ENCODE results near the gene AKAP9.

AKAP9 gene

DNA sequence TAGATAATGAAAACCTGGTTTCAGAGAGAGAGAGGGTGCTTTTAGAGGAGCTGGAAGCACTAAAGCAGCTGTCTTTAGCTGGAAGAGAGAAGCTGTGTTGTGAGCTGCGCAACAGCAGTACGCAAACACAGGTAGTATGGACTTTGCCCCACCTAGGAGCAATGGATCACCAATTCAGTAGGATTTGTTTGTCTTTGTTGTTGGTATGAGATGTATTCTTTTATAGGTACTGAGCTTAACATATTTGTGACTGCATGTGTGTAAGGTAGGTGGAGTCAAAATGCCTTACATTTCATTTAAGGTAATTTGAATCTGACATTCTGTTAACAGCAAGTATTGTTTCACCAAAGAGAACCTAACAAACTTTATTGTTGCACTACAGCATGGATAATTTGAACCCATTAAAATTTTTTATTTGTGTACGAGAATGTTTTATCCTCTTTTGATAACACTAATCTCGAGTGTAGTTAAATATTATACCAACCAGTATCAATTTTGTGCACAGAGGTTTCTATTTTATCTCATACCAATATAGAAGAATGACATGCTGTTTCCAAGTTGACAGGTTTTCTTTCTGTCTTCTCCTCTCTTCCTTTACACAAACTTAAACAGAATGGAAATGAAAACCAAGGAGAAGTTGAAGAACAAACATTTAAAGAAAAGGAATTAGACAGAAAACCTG, 101.5 kb downstream of the AKAP9 start:
- Histone ChIP-seq H3K4me1 (ENCODE audit: control insufficient read depth, insufficient read depth, low read length, poor library complexity, severe bottlenecking) (no peaks in the 10 kb centered on the region), H3K9me3 (ENCODE audit: control insufficient read depth, low read length) (no peaks in the 10 kb centered on the region), H3K36me3 (ENCODE audit: control insufficient read depth, insufficient read depth, low read length) (peaks cover 25% of the 10 kb centered on the region), H3K27ac (ENCODE audit: low read depth, low read length, severe bottlenecking) (no peak overlapping the region), H3K4me3 (ENCODE audit: extremely low read depth, insufficient read depth, low read length, poor library complexity, severe bottlenecking) (no peak overlapping the region)
- 97 to 100% methylated on average over 2 of the region's 4 CpGs for WGBS, 2 experiments (ENCODE audit: insufficient coverage in 2 of 2)

DNA sequence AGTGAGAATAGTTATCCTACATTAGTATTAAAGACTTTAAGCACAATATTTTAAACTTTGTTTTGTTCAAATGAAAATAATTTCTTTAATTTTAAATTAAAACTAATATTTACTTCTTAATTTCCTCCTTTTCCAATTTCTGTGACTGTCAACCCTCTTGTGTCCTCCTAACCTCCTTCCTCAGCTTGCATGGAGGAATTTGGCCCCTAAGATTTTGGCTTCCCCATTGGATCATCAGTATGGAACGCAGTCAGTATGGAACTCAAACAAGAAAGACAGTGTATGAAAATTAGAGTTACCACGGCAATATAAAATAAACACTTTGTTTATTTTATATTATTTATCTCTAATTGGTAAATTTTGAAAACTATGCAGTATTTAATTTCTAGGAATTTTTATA, 102.4 kb downstream of the AKAP9 start:
- H3K36me3 ChIP-seq (ENCODE audit: control insufficient read depth, insufficient read depth, low read length): peaks cover 25% of the 10 kb centered on the region
- H3K4me3 ChIP-seq (ENCODE audit: extremely low read depth, insufficient read depth, low read length, poor library complexity, severe bottlenecking): no peak overlapping the region
- no peaks in the 10 kb centered on the region for H3K9me3 ChIP-seq (ENCODE audit: control insufficient read depth, low read length)
- no peaks in the 10 kb centered on the region for H3K4me1 ChIP-seq (ENCODE audit: control insufficient read depth, insufficient read depth, low read length, poor library complexity, severe bottlenecking)
- H3K27ac ChIP-seq (ENCODE audit: low read depth, low read length, severe bottlenecking): no peak overlapping the region
- no CpG with 5 or more reads among the region's 2 CpGs for WGBS, 2 experiments (ENCODE audit: insufficient coverage in 2 of 2)

DNA sequence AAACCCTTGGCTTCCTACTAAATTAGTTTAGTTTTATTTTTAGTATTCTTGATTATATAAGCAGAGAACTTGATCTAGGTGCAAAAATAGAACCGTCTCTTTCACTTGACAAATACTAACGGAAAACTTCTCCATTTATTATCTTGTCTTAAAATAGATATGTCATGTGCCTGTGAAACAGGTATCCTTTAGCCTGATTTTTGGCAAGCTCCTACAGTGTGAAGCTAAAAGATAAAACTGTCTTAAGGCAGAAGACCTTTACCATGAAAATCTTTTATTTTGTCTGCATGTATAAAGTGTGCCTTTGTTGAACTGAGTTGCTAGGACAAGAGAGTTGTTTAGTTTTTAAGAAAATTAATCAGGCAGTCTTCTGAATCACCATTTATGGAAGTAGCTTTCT, 103.0 kb downstream of the AKAP9 start:
- Histone ChIP-seq H3K27ac (ENCODE audit: low read depth, low read length, severe bottlenecking) (no peak overlapping the region), H3K36me3 (ENCODE audit: control insufficient read depth, insufficient read depth, low read length) (peaks cover 24% of the 10 kb centered on the region), H3K4me3 (ENCODE audit: extremely low read depth, insufficient read depth, low read length, poor library complexity, severe bottlenecking) (no peak overlapping the region), H3K9me3 (ENCODE audit: control insufficient read depth, low read length) (no peaks in the 10 kb centered on the region), H3K4me1 (ENCODE audit: control insufficient read depth, insufficient read depth, low read length, poor library complexity, severe bottlenecking) (no peaks in the 10 kb centered on the region)
- WGBS, 2 experiments (ENCODE audit: insufficient coverage in 2 of 2): no CpG with 5 or more reads among the region's 2 CpGs

DNA sequence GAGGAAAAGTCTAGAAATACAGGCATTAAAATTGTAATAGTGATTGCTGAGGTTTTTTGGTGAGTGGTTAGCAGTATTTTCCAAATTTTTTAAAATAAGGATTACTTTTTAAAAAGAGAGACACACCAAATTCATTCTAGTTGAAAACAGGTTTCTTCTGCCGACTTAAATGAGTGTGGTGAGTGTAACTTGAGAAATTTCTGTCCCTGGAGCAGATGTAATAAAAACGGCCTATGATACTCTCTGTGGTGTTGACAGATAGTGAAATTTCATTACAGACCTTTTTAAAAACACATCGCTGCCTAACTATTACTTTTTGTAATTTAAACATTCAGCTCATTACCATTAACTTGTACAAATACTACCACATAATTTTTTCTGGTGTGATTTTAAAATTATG, 103.5 kb downstream of the AKAP9 start:
- Histone ChIP-seq H3K36me3 (ENCODE audit: control insufficient read depth, insufficient read depth, low read length) (peaks cover 28% of the 10 kb centered on the region), H3K9me3 (ENCODE audit: control insufficient read depth, low read length) (no peaks in the 10 kb centered on the region), H3K4me1 (ENCODE audit: control insufficient read depth, insufficient read depth, low read length, poor library complexity, severe bottlenecking) (no peaks in the 10 kb centered on the region), H3K4me3 (ENCODE audit: extremely low read depth, insufficient read depth, low read length, poor library complexity, severe bottlenecking) (no peak overlapping the region), H3K27ac (ENCODE audit: low read depth, low read length, severe bottlenecking) (no peak overlapping the region)
- WGBS, 2 experiments (ENCODE audit: insufficient coverage in 2 of 2): no CpG with 5 or more reads among the region's 3 CpGs

DNA sequence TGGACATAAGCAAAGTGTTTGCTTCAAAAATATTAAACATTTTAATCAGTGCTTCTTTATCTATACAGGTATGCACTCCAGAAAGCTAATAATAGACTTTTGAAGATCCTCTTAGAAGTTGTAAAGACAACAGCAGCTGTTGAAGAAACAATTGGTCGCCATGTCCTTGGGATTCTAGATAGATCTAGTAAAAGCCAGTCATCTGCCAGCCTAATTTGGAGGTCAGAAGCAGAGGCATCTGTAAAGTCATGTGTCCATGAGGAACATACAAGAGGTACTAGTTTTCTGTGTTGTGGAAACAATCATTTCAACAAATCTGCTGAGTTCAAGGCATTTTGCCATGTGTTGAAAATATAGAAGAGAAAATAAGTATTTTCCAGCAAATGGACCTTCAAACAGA, 104.3 kb downstream of the AKAP9 start:
- Histone ChIP-seq H3K27ac (ENCODE audit: low read depth, low read length, severe bottlenecking) (no peak overlapping the region), H3K4me1 (ENCODE audit: control insufficient read depth, insufficient read depth, low read length, poor library complexity, severe bottlenecking) (no peaks in the 10 kb centered on the region), H3K4me3 (ENCODE audit: extremely low read depth, insufficient read depth, low read length, poor library complexity, severe bottlenecking) (no peak overlapping the region), H3K9me3 (ENCODE audit: control insufficient read depth, low read length) (no peaks in the 10 kb centered on the region), H3K36me3 (ENCODE audit: control insufficient read depth, insufficient read depth, low read length) (peaks cover 28% of the 10 kb centered on the region)
- 80 to 100% methylated on average over 1 of the region's 1 CpG for WGBS, 2 experiments (ENCODE audit: insufficient coverage in 2 of 2)

DNA sequence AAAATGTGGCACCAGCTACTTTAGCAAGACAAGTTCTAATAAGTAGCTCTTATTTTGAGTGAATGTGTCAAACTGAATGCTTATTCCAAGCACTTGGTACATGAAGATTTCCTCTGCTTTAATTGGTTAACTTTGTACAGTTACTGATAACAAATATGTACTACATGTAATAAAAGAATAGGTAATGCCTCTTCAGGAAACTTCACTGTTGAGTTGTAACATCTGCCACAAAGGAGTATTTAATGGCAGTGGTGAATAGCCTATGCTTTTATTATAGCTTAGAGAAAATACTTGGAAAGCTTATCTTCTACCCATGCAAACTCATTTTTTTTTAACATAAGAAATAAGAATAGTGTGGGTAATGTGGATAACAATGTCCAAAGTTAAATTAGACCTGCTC, 111.0 kb downstream of the AKAP9 start:
- Histone ChIP-seq H3K9me3 (ENCODE audit: control insufficient read depth, low read length) (no peaks in the 10 kb centered on the region), H3K36me3 (ENCODE audit: control insufficient read depth, insufficient read depth, low read length) (peaks cover 8% of the 10 kb centered on the region), H3K27ac (ENCODE audit: low read depth, low read length, severe bottlenecking) (no peak overlapping the region), H3K4me3 (ENCODE audit: extremely low read depth, insufficient read depth, low read length, poor library complexity, severe bottlenecking) (no peak overlapping the region), H3K4me1 (ENCODE audit: control insufficient read depth, insufficient read depth, low read length, poor library complexity, severe bottlenecking) (no peaks in the 10 kb centered on the region)

DNA sequence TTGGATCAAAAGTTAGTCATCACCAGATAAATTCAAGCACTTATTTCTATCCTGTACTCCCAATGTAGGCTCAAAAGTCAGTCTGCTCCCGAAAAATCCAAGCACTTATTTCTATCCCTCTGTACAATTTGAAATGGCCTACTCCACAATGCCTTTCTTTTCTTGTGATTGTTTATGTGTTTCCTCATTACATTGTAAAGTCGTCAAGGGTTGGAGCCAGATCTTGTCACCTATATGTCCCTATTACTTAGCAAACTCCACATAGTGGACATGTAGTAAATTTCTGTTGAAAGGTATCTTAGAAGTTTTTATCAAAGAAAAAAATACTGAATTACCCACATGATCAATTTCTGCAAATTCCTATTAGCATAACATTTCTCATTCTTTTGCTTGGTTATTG, 111.5 kb downstream of the AKAP9 start:
- WGBS, 2 experiments (ENCODE audit: insufficient coverage in 2 of 2): 100% methylated on average over 1 of the region's 2 CpGs; no CpG with 5 or more reads in 1 of the 2 experiments
- no peaks in the 10 kb centered on the region for H3K4me1 ChIP-seq (ENCODE audit: control insufficient read depth, insufficient read depth, low read length, poor library complexity, severe bottlenecking)
- no peaks in the 10 kb centered on the region for H3K9me3 ChIP-seq (ENCODE audit: control insufficient read depth, low read length)
- no peak overlapping the region for H3K27ac ChIP-seq (ENCODE audit: low read depth, low read length, severe bottlenecking)
- peaks cover 8% of the 10 kb centered on the region for H3K36me3 ChIP-seq (ENCODE audit: control insufficient read depth, insufficient read depth, low read length)
- no peak overlapping the region for H3K4me3 ChIP-seq (ENCODE audit: extremely low read depth, insufficient read depth, low read length, poor library complexity, severe bottlenecking)

DNA sequence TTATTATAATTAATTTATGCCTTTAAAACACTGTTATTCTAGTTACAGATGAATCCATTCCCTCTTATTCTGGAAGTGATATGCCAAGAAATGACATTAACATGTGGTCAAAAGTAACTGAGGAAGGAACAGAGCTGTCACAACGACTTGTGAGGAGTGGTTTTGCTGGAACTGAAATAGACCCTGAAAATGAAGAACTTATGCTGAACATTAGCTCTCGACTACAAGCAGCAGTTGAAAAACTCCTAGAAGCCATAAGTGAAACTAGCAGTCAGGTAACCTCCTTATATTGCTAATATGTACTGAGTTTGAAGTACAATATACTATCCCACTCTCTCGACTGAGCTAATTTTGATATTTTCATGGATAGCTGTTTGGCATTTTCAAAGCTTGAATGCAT, 112.0 kb downstream of the AKAP9 start:
- peaks cover 8% of the 10 kb centered on the region for H3K36me3 ChIP-seq (ENCODE audit: control insufficient read depth, insufficient read depth, low read length)
- no peak overlapping the region for H3K27ac ChIP-seq (ENCODE audit: low read depth, low read length, severe bottlenecking)
- 83 to 86% methylated on average over 1 of the region's 3 CpGs for WGBS, 2 experiments (ENCODE audit: insufficient coverage in 2 of 2)
- H3K9me3 ChIP-seq (ENCODE audit: control insufficient read depth, low read length): no peaks in the 10 kb centered on the region
- no peaks in the 10 kb centered on the region for H3K4me1 ChIP-seq (ENCODE audit: control insufficient read depth, insufficient read depth, low read length, poor library complexity, severe bottlenecking)
- no peak overlapping the region for H3K4me3 ChIP-seq (ENCODE audit: extremely low read depth, insufficient read depth, low read length, poor library complexity, severe bottlenecking)

DNA sequence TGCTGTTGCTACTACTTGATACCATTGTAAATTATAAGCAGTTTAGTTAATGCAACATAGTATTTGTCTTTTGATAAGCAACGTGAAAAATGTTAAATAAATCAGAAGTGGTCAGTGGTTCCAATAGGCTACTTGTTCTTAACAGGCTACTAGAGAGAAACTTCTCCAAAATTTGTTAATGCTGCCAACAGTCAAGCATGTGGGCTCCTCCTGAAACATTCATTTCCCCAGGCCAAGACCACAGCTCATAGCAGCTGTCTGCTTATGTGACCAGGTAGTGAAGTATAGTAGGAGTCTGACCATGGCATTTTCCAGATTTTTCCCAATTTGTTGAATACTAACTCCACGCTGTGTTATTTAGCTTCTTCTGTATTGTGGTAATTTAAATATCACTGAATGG, 112.7 kb downstream of the AKAP9 start:
- 100% methylated on average over 1 of the region's 2 CpGs; no CpG with 5 or more reads in 1 of the 2 experiments for WGBS, 2 experiments (ENCODE audit: insufficient coverage in 2 of 2)
- Histone ChIP-seq H3K4me3 (ENCODE audit: extremely low read depth, insufficient read depth, low read length, poor library complexity, severe bottlenecking) (no peak overlapping the region), H3K9me3 (ENCODE audit: control insufficient read depth, low read length) (no peaks in the 10 kb centered on the region), H3K4me1 (ENCODE audit: control insufficient read depth, insufficient read depth, low read length, poor library complexity, severe bottlenecking) (no peaks in the 10 kb centered on the region), H3K36me3 (ENCODE audit: control insufficient read depth, insufficient read depth, low read length) (peaks cover 8% of the 10 kb centered on the region), H3K27ac (ENCODE audit: low read depth, low read length, severe bottlenecking) (no peak overlapping the region)

DNA sequence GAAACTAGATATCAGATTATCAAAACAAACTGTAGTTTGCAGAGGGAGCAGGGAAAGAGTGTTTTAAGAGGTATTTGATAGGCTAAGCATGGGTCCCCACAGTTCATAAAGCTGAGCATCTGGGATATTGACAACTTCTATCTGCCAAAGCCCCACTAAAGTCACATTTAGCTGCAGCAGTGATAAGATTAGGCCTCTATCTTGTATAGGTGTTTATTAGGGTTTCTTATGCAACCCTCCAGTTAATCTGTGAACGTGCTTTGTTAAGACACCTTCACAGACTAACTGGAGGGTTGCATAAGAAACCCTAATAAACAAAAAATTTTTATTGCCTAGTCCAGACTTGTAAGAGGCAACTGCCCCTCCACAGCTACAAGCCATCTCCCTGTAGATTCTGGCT, 115.6 kb downstream of the AKAP9 start:
- WGBS, 2 experiments (ENCODE audit: insufficient coverage in 2 of 2): 86 to 100% methylated on average over 1 of the region's 1 CpG
- H3K27ac ChIP-seq (ENCODE audit: low read depth, low read length, severe bottlenecking): no peak overlapping the region
- no peak overlapping the region for H3K4me3 ChIP-seq (ENCODE audit: extremely low read depth, insufficient read depth, low read length, poor library complexity, severe bottlenecking)
- no peaks in the 10 kb centered on the region for H3K36me3 ChIP-seq (ENCODE audit: control insufficient read depth, insufficient read depth, low read length)
- H3K9me3 ChIP-seq (ENCODE audit: control insufficient read depth, low read length): no peaks in the 10 kb centered on the region
- H3K4me1 ChIP-seq (ENCODE audit: control insufficient read depth, insufficient read depth, low read length, poor library complexity, severe bottlenecking): no peaks in the 10 kb centered on the region

DNA sequence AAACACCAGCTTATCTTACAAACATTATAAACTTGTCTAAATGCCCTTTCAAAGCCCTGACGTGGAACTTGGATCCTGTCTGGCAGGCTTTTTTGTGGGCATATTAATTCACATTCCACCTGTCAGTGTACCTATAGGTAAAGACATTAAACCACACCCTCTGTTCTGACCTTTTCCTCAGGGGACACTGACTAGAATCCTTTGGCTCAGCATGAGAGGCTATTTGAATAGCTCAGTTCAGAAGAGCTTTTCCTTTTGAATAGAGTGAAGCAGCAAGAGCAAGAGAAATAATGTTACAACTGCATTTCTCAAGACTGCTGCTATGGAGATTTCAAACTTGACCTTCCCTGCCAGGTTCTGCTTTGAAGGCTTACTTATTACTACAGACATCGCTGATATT, 116.7 kb downstream of the AKAP9 start:
- Histone ChIP-seq H3K27ac (ENCODE audit: low read depth, low read length, severe bottlenecking) (no peak overlapping the region), H3K36me3 (ENCODE audit: control insufficient read depth, insufficient read depth, low read length) (no peaks in the 10 kb centered on the region), H3K4me1 (ENCODE audit: control insufficient read depth, insufficient read depth, low read length, poor library complexity, severe bottlenecking) (no peaks in the 10 kb centered on the region), H3K9me3 (ENCODE audit: control insufficient read depth, low read length) (no peaks in the 10 kb centered on the region), H3K4me3 (ENCODE audit: extremely low read depth, insufficient read depth, low read length, poor library complexity, severe bottlenecking) (no peak overlapping the region)
- 86 to 88% methylated on average over 1 of the region's 2 CpGs for WGBS, 2 experiments (ENCODE audit: insufficient coverage in 2 of 2)

Data from mesodermal cell (in vitro differentiated cells).